Panc1 (cell line): Measurements from ENCODE around the gene DAD1.

Experiments
- CTCF ChIP-seq: fragments of 450-650 bp; IDR thresholded peaks from 2 replicates; pipeline ENCODE4 v1.5.1; 2017; ENCODE audit warnings: mild to moderate bottlenecking
- POLR2AphosphoS5 ChIP-seq: IDR thresholded peaks from 2 replicates; pipeline ENCODE4 v1.6.1; 2012; ENCODE audit warnings: mild to moderate bottlenecking, low read depth, low read length, moderate library complexity
- REST ChIP-seq, 2 experiments: IDR thresholded peaks; 2 replicates each; pipeline ENCODE4 v1.6.1; 2011 to 2012; ENCODE audit warnings: low read depth in 2 of 2, control low read depth in 1 of 2, low read length in 1 of 2, mild to moderate bottlenecking in 1 of 2, moderate library complexity in 1 of 2; ENCODE audit not compliant: insufficient read depth in 1 of 2
- SIN3A ChIP-seq: IDR thresholded peaks from 2 replicates; pipeline ENCODE4 v1.6.1; 2012; ENCODE audit warnings: low read depth, mild to moderate bottlenecking, low read length, moderate library complexity, borderline replicate concordance; ENCODE audit not compliant: insufficient read depth
- TCF7L2 ChIP-seq: IDR thresholded peaks from 2 replicates; pipeline ENCODE4 v1.6.1; 2011; ENCODE audit warnings: mild to moderate bottlenecking, low read depth, low read length, inconsistent platforms

GRCh38 chr14:22544881-22545420 is 44.1 kb downstream of the DAD1 start:
- TF ChIP-seq CTCF: no peak
- no peak for TF ChIP-seq POLR2AphosphoS5
- TF ChIP-seq SIN3A: no peak
- no peak for TF ChIP-seq REST (IDR thresholded peaks at IDR 0.05; ENCODE audit: insufficient read depth in 1 of 2, low read depth in 2 of 2, low read length in 1 of 2)
- TF ChIP-seq TCF7L2: no peak
